Spleen (tissue), 7 donors: ENCODE results near the gene CENPH.

Experiments
- CTCF ChIP-seq, 11 experiments: fragments of 200-600 bp in 7 of 11; fragments of 450-650 bp in 4 of 11; sonication (generic) in 4 of 11; IDR thresholded peaks in 8 of 11; conservative IDR thresholded peaks in 3 of 11; 1 replicate in 7 of 11; 2 replicates in 4 of 11; pipeline versions ENCODE4 v1.4.0 to v1.8.0; 2016 to 2021; ENCODE audit warnings: antibody characterized with exemption in 11 of 11, inconsistent platforms in 4 of 11, mild to moderate bottlenecking in 1 of 11
- POLR2AphosphoS5 ChIP-seq, 3 donors: sonication (generic); formaldehyde crosslinking; IDR thresholded peaks; one replicate each; pipeline ENCODE4 v1.5.1; 2017; ENCODE audit warnings: antibody characterized with exemption in 3 of 3
- donor health status: DM: no; HTN: no; CAD: no; lungs with moderate emphysema.
- donor health status: DM: no; HTN: no; CAD: no.
- donor health status: DM: no; HTN: no; CAD: no.

GRCh38 chr5:69189162-69190086 is at the start of gene CENPH:
- TF ChIP-seq CTCF (IDR thresholded peaks at IDR 0.05 in 8 of 11, conservative IDR thresholded peaks at IDR 0.05 in 3 of 11) (no peak), POLR2AphosphoS5 (IDR thresholded peaks at IDR 0.05) (peak; percentile 64 to 76 (median 74))
